ENCODE data around the gene ANKRD12. TPM values are rescaled to one million over a fixed set of nuclear protein-coding genes. Genes with fewer than 3 reads are reported as not detected.
"Not testable (repeated sequence)": the region's sequence is repeated elsewhere in the genome, so short reads cannot be mapped to it uniquely, and the experiment has no call there.

ANKRD12 gene
- 14.0 TPM for polyA plus RNA-seq (2013, experiment 1 of 2)
- 18.3 TPM for polyA plus RNA-seq (2013, experiment 2 of 2)

- under 1% methylated on average over 95 of the region's 95 CpGs for WGBS
These were observed at the start of gene ANKRD12 for GRCh38 chr18:9136315-9137155. Gene ANKRD12, plus strand, starts transcription at chr18:9136781. Its CDS starts 45,652 bp downstream, at chr18:9182433.

GRCh38 chr18:9087144-9087543 lies 49.4 kb upstream of the ANKRD12 start:
- H3K36me3 ChIP-seq (ENCODE audit: insufficient read depth, low read length): no peaks in the 10 kb centered on the region
- 100% methylated on average over 2 of the region's 2 CpGs for WGBS
- H3K9me3 ChIP-seq (ENCODE audit: insufficient read depth, low read depth, low read length): no peaks in the 10 kb centered on the region
- H3K27ac ChIP-seq (ENCODE audit: low read depth, low read length): no peak overlapping the region
- H3K4me1 ChIP-seq (ENCODE audit: insufficient read depth, low read length): no peaks in the 10 kb centered on the region
- no peaks in the 10 kb centered on the region for H3K27me3 ChIP-seq (ENCODE audit: insufficient read depth, low read length)
- H3K4me3 ChIP-seq (ENCODE audit: low read length): no peak overlapping the region
- no peak overlapping the region for H3K9ac ChIP-seq (ENCODE audit: low read depth, low read length)

More at GRCh38 chr18:9136315-9137155, at the start of gene ANKRD12:
- peaks cover 15% of the 10 kb centered on the region for H3K4me1 ChIP-seq (ENCODE audit: insufficient read depth, low read length)
- no peaks in the 10 kb centered on the region for H3K27me3 ChIP-seq (ENCODE audit: insufficient read depth, low read length)
- H3K9ac ChIP-seq (ENCODE audit: low read depth, low read length): peak within 1 kb of the TSS; percentile 95
- peak within 1 kb of the TSS; percentile 100 for H3K4me3 ChIP-seq (ENCODE audit: low read length)
- H3K9me3 ChIP-seq (ENCODE audit: insufficient read depth, low read depth, low read length): no peaks in the 10 kb centered on the region
- peaks cover 35% of the 10 kb centered on the region for H3K36me3 ChIP-seq (ENCODE audit: insufficient read depth, low read length)
- peak within 1 kb of the TSS; percentile 90 for H3K27ac ChIP-seq (ENCODE audit: low read depth, low read length)

GRCh38 chr18:9088252-9088651 lies 48.3 kb upstream of the ANKRD12 start:
- no peaks in the 10 kb centered on the region for H3K4me1 ChIP-seq (ENCODE audit: insufficient read depth, low read length)
- no peaks in the 10 kb centered on the region for H3K27me3 ChIP-seq (ENCODE audit: insufficient read depth, low read length)
- no peak overlapping the region for H3K9ac ChIP-seq (ENCODE audit: low read depth, low read length)
- no peaks in the 10 kb centered on the region for H3K9me3 ChIP-seq (ENCODE audit: insufficient read depth, low read depth, low read length)
- H3K27ac ChIP-seq (ENCODE audit: low read depth, low read length): no peak overlapping the region
- 93% methylated on average over 5 of the region's 5 CpGs for WGBS
- H3K36me3 ChIP-seq (ENCODE audit: insufficient read depth, low read length): no peaks in the 10 kb centered on the region
- H3K4me3 ChIP-seq (ENCODE audit: low read length): no peak overlapping the region

- H3K27me3 ChIP-seq (ENCODE audit: insufficient read depth, low read length): not testable (repeated sequence)
These were observed 47.9 kb upstream of the ANKRD12 start for GRCh38 chr18:9088727-9089126.

GRCh38 chr18:9090578-9090977 lies 46.0 kb upstream of the ANKRD12 start:
- H3K36me3 ChIP-seq (ENCODE audit: insufficient read depth, low read length): no peaks in the 10 kb centered on the region
- no peak overlapping the region for H3K9ac ChIP-seq (ENCODE audit: low read depth, low read length)
- H3K4me1 ChIP-seq (ENCODE audit: insufficient read depth, low read length): 0 out of 2 replicates have a peak, but pooled peaks cover 2% of the 10 kb centered on the region
- no peaks in the 10 kb centered on the region for H3K9me3 ChIP-seq (ENCODE audit: insufficient read depth, low read depth, low read length)
- no peak overlapping the region for H3K27ac ChIP-seq (ENCODE audit: low read depth, low read length)
- H3K4me3 ChIP-seq (ENCODE audit: low read length): no peak overlapping the region
- 94% methylated on average over 5 of the region's 5 CpGs for WGBS
- H3K27me3 ChIP-seq (ENCODE audit: insufficient read depth, low read length): no peaks in the 10 kb centered on the region

More at GRCh38 chr18:9088727-9089126, 47.9 kb upstream of the ANKRD12 start:
- not testable (repeated sequence) for H3K27ac ChIP-seq (ENCODE audit: low read depth, low read length); H3K9ac ChIP-seq (ENCODE audit: low read depth, low read length); H3K9me3 ChIP-seq (ENCODE audit: insufficient read depth, low read depth, low read length); H3K36me3 ChIP-seq (ENCODE audit: insufficient read depth, low read length); H3K4me1 ChIP-seq (ENCODE audit: insufficient read depth, low read length); H3K4me3 ChIP-seq (ENCODE audit: low read length)
- no CpG with 5 or more reads among the region's 2 CpGs for WGBS

GRCh38 chr18:9091066-9091476 lies 45.5 kb upstream of the ANKRD12 start:
- no peak overlapping the region for H3K27ac ChIP-seq (ENCODE audit: low read depth, low read length)
- no peaks in the 10 kb centered on the region for H3K36me3 ChIP-seq (ENCODE audit: insufficient read depth, low read length)
- 0 out of 2 replicates have a peak, but pooled peaks cover 5% of the 10 kb centered on the region for H3K4me1 ChIP-seq (ENCODE audit: insufficient read depth, low read length)
- H3K4me3 ChIP-seq (ENCODE audit: low read length): no peak overlapping the region
- no peaks in the 10 kb centered on the region for H3K9me3 ChIP-seq (ENCODE audit: insufficient read depth, low read depth, low read length)
- H3K27me3 ChIP-seq (ENCODE audit: insufficient read depth, low read length): no peaks in the 10 kb centered on the region
- no peak overlapping the region for H3K9ac ChIP-seq (ENCODE audit: low read depth, low read length)
- 93% methylated on average over 4 of the region's 4 CpGs for WGBS

GRCh38 chr18:9092665-9093064 lies 43.9 kb upstream of the ANKRD12 start:
- Histone ChIP-seq H3K27me3 (ENCODE audit: insufficient read depth, low read length) (no peaks in the 10 kb centered on the region), H3K36me3 (ENCODE audit: insufficient read depth, low read length) (no peaks in the 10 kb centered on the region), H3K9me3 (ENCODE audit: insufficient read depth, low read depth, low read length) (no peaks in the 10 kb centered on the region), H3K9ac (ENCODE audit: low read depth, low read length) (no peak overlapping the region), H3K27ac (ENCODE audit: low read depth, low read length) (no peak overlapping the region), H3K4me1 (ENCODE audit: insufficient read depth, low read length) (peaks cover 18% of the 10 kb centered on the region), H3K4me3 (ENCODE audit: low read length) (no peak overlapping the region)
- 98% methylated on average over 2 of the region's 2 CpGs for WGBS

GRCh38 chr18:9093109-9093508 lies 43.5 kb upstream of the ANKRD12 start:
- 90% methylated on average over 2 of the region's 3 CpGs for WGBS
- not testable (repeated sequence) for H3K9me3 ChIP-seq (ENCODE audit: insufficient read depth, low read depth, low read length); H3K4me3 ChIP-seq (ENCODE audit: low read length); H3K27me3 ChIP-seq (ENCODE audit: insufficient read depth, low read length); H3K9ac ChIP-seq (ENCODE audit: low read depth, low read length); H3K36me3 ChIP-seq (ENCODE audit: insufficient read depth, low read length); H3K27ac ChIP-seq (ENCODE audit: low read depth, low read length)
- H3K4me1 ChIP-seq (ENCODE audit: insufficient read depth, low read length): peaks cover 20% of the 10 kb centered on the region

GRCh38 chr18:9094307-9095226 lies 42.0 kb upstream of the ANKRD12 start:
- Histone ChIP-seq H3K27ac (ENCODE audit: low read depth, low read length) (no peak overlapping the region), H3K27me3 (ENCODE audit: insufficient read depth, low read length) (no peaks in the 10 kb centered on the region), H3K4me3 (ENCODE audit: low read length) (no peak overlapping the region), H3K4me1 (ENCODE audit: insufficient read depth, low read length) (peaks cover 20% of the 10 kb centered on the region), H3K36me3 (ENCODE audit: insufficient read depth, low read length) (no peaks in the 10 kb centered on the region), H3K9me3 (ENCODE audit: insufficient read depth, low read depth, low read length) (no peaks in the 10 kb centered on the region), H3K9ac (ENCODE audit: low read depth, low read length) (no peak overlapping the region)
- 90% methylated on average over 6 of the region's 7 CpGs for WGBS

GRCh38 chr18:9095297-9096006 lies 41.1 kb upstream of the ANKRD12 start:
- Histone ChIP-seq H3K36me3 (ENCODE audit: insufficient read depth, low read length) (no peaks in the 10 kb centered on the region), H3K27ac (ENCODE audit: low read depth, low read length) (no peak overlapping the region), H3K9me3 (ENCODE audit: insufficient read depth, low read depth, low read length) (no peaks in the 10 kb centered on the region), H3K27me3 (ENCODE audit: insufficient read depth, low read length) (no peaks in the 10 kb centered on the region), H3K4me3 (ENCODE audit: low read length) (no peak overlapping the region), H3K9ac (ENCODE audit: low read depth, low read length) (no peak overlapping the region), H3K4me1 (ENCODE audit: insufficient read depth, low read length) (peaks cover 20% of the 10 kb centered on the region)
- WGBS: 92% methylated on average over 8 of the region's 9 CpGs
